Nephron progenitor cell (in vitro differentiated cells): ENCODE measurements around the gene NCDN.
A peak's percentile ranks its signal among the peaks of the same experiment; 100 is the strongest.

ENCODE experiments used
- DNase-seq: peaks from one replicate; pipeline ENCODE4 v3.0.0; 2021
- H3K27ac Mint-ChIP-seq: 2 replicates; pipeline ENCODE4 v1.8.0; 2021; ENCODE audit warnings: mild to moderate bottlenecking, moderate library complexity, mixed read lengths
- H3K27me3 Mint-ChIP-seq: 2 replicates; pipeline ENCODE4 v1.8.0; 2021; ENCODE audit warnings: mild to moderate bottlenecking, low read depth, mixed read lengths; ENCODE audit not compliant: poor library complexity
- H3K36me3 Mint-ChIP-seq: 2 replicates; pipeline ENCODE4 v1.8.0; 2021; ENCODE audit warnings: low read depth, mixed read lengths
- H3K4me1 Mint-ChIP-seq: 2 replicates; pipeline ENCODE4 v1.8.0; 2021; ENCODE audit warnings: mixed read lengths
- H3K4me3 Mint-ChIP-seq: 2 replicates; pipeline ENCODE4 v1.8.0; 2021; ENCODE audit warnings: mild to moderate bottlenecking, moderate library complexity, mixed read lengths
- H3K9me3 Mint-ChIP-seq: 2 replicates; pipeline ENCODE4 v1.8.0; 2021; ENCODE audit warnings: mild to moderate bottlenecking, moderate library complexity, mixed read lengths
- CTCF ChIP-seq: fragments of 200-600 bp; sonication (generic); IDR thresholded peaks from 2 replicates; pipeline ENCODE4 v1.5.0; 2021; ENCODE audit warnings: antibody characterized with exemption

The NCDN gene

GRCh38 chr1:35605071-35605866 lies 47.7 kb downstream of the NCDN start:
- DNase-seq = peak; percentile 12
- Mint-ChIP-seq H3K36me3 (peaks cover 79% of the 10 kb centered on the region), H3K27ac (peak overlapping the region; percentile 55), H3K27me3 (no peaks in the 10 kb centered on the region), H3K4me1 (peaks cover 13% of the 10 kb centered on the region), H3K9me3 (peaks cover 8% of the 10 kb centered on the region), H3K4me3 (no peak overlapping the region)
- TF ChIP-seq CTCF = no peak

GRCh38 chr1:35605867-35606182 lies 48.2 kb downstream of the NCDN start:
- peaks cover 80% of the 10 kb centered on the region for H3K36me3 Mint-ChIP-seq
- H3K27ac Mint-ChIP-seq = peak overlapping the region; percentile 55
- no peaks in the 10 kb centered on the region for H3K27me3 Mint-ChIP-seq
- no peak for TF ChIP-seq CTCF
- peaks cover 13% of the 10 kb centered on the region for H3K4me1 Mint-ChIP-seq
- DNase-seq = no peak
- peaks cover 8% of the 10 kb centered on the region for H3K9me3 Mint-ChIP-seq
- H3K4me3 Mint-ChIP-seq = no peak overlapping the region

- no peak for DNase-seq
- Mint-ChIP-seq H3K4me1 (no peaks in the 10 kb centered on the region), H3K36me3 (peaks cover 59% of the 10 kb centered on the region), H3K27me3 (no peaks in the 10 kb centered on the region), H3K27ac (peak overlapping the region; percentile 29), H3K4me3 (no peak overlapping the region), H3K9me3 (peaks cover 7% of the 10 kb centered on the region)
- no peak for TF ChIP-seq CTCF
Measured at GRCh38 chr1:35611655-35612054, 54.1 kb downstream of the NCDN start.

- TF ChIP-seq CTCF = no peak
- DNase-seq = no peak
- Mint-ChIP-seq H3K4me1 (no peaks in the 10 kb centered on the region), H3K4me3 (no peak overlapping the region), H3K27me3 (no peaks in the 10 kb centered on the region), H3K9me3 (no peaks in the 10 kb centered on the region), H3K36me3 (peaks cover 47% of the 10 kb centered on the region), H3K27ac (no peak overlapping the region)
Measured at GRCh38 chr1:35615440-35615839, 57.8 kb downstream of the NCDN start.
